Uterus (tissue), 4 donors: Measurements from ENCODE around the gene OR4K14. TPM values are rescaled to one million over a fixed set of nuclear protein-coding genes. Genes with fewer than 3 reads are reported as not detected.
"Not testable (repeated sequence)": the region's sequence is repeated elsewhere in the genome, so short reads cannot be mapped to it uniquely, and the experiment has no call there.

Source experiments
- DNase-seq, 2 donors: peaks; one replicate each; pipeline ENCODE4 v3.0.0-alpha.2; 2019 to 2020
- H3K27ac ChIP-seq, 2 donors: fragments of 200-600 bp; sonication (generic); 1 replicate in 1 of 2; 2 replicates in 1 of 2; pipeline ENCODE4 v1.5.1; 2016 to 2018
- H3K27me3 ChIP-seq, 2 donors: fragments of 200-600 bp; sonication (generic); one replicate each; pipeline ENCODE4 v1.5.1; 2018 to 2019; ENCODE audit warnings: control low read depth in 1 of 2
- H3K36me3 ChIP-seq, 2 donors: fragments of 200-600 bp; sonication (generic); one replicate each; pipeline ENCODE4 v1.5.1; 2019; ENCODE audit warnings: control low read depth in 1 of 2
- H3K4me1 ChIP-seq, 2 donors: fragments of 200-600 bp; sonication (generic); one replicate each; pipeline ENCODE4 v1.5.1; 2018 to 2019; ENCODE audit warnings: control low read depth in 1 of 2
- H3K4me3 ChIP-seq, 2 donors: fragments of 200-600 bp; sonication (generic); 1 replicate in 1 of 2; 2 replicates in 1 of 2; pipeline ENCODE4 v1.5.1; 2018 to 2019; ENCODE audit warnings: mild to moderate bottlenecking in 1 of 2
- H3K9me3 ChIP-seq, 2 donors: fragments of 200-600 bp; sonication (generic); one replicate each; pipeline ENCODE4 v1.5.1; 2019; ENCODE audit warnings: control low read depth in 1 of 2
- CTCF ChIP-seq, 4 experiments: fragments of 200-600 bp in 2 of 4; fragments of 450-650 bp in 2 of 4; sonication (generic) in 2 of 4; IDR thresholded peaks; one replicate each; pipeline ENCODE4 v1.5.1; 2016 to 2019; ENCODE audit warnings: antibody characterized with exemption in 4 of 4, mild to moderate bottlenecking in 2 of 4, moderate library complexity in 1 of 4
- POLR2A ChIP-seq, 2 donors: fragments of 450-650 bp; IDR thresholded peaks; one replicate each; pipeline ENCODE4 v1.6.1; 2016; ENCODE audit warnings: antibody characterized with exemption in 2 of 2, mild to moderate bottlenecking in 1 of 2, moderate library complexity in 1 of 2
- intact Hi-C: fragments of 100-400 bp; cut with DNase I; formaldehyde crosslinking; loops from one replicate; pipeline ENCODE4 v1.15.1; 2023; ENCODE audit warnings: low total_unique reads
- total RNA-seq, 4 donors: library from RNA; depleted of rRNA in 3 of 4; stranded (reverse); fragments of >200 nt in 3 of 4; gene quantifications; one replicate each; pipeline versions ENCODE4 v1.1.0 to v1.2.4, GENCODE V29; 2014 to 2023
- donor health status: DM: yes; HTN: yes; CAD: no.

Gene OR4K14
- total RNA-seq, 4 donors from 2014 or later, result not detected

DNA sequence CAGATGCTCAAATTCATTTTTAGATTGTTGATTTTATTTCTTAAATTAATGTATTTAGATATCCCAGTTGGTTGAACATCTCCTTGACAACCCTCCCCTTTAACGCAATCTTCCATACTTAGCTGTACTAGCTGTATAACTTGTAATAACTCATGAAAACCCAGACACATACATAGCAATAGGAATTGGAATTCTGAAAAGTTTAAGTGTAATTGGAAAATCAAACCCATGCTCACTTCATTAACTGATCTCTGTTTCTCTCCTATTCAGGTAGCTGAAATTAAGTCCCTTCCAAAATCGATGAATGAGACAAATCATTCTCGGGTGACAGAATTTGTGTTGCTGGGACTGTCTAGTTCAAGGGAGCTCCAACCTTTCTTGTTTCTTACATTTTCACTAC lies 43.8 kb downstream of the OR4K14 start, which contains the start of gene OR4K15:
TSS of gene OR4K15 (plus strand) at position 301 of the 400 bp plus-strand sequence. CDS start at position 301, 0 bp downstream.
- no peak for DNase-seq
- TF ChIP-seq POLR2A (IDR thresholded peaks at IDR 0.05), result no peak
- no peak for TF ChIP-seq CTCF (IDR thresholded peaks at IDR 0.05)
- no peaks in the 10 kb centered on the region for H3K9me3 ChIP-seq

GRCh38 chr14:19974844-19975243 lies 44.3 kb downstream of the OR4K14 start:
- intact Hi-C loops, result no loop called here
- Histone ChIP-seq H3K4me3 (no peak overlapping the region), H3K9me3 (no peaks in the 10 kb centered on the region), H3K4me1 (no peaks in the 10 kb centered on the region), H3K36me3 (no peaks in the 10 kb centered on the region), H3K27ac (no peak overlapping the region), H3K27me3 (no peaks in the 10 kb centered on the region)
- no peak for DNase-seq
- TF ChIP-seq CTCF (IDR thresholded peaks at IDR 0.05), result no peak
- TF ChIP-seq POLR2A (IDR thresholded peaks at IDR 0.05), result no peak

More for the DNA sequence above, 43.8 kb downstream of the OR4K14 start, which contains the start of gene OR4K15:
- Histone ChIP-seq H3K4me1 (no peaks in the 10 kb centered on the region), H3K4me3 (no peak within 1 kb of the TSS), H3K27me3 (no peaks in the 10 kb centered on the region), H3K27ac (no peak within 1 kb of the TSS), H3K36me3 (no peaks in the 10 kb centered on the region)
- intact Hi-C loops, result no loop called here

DNA sequence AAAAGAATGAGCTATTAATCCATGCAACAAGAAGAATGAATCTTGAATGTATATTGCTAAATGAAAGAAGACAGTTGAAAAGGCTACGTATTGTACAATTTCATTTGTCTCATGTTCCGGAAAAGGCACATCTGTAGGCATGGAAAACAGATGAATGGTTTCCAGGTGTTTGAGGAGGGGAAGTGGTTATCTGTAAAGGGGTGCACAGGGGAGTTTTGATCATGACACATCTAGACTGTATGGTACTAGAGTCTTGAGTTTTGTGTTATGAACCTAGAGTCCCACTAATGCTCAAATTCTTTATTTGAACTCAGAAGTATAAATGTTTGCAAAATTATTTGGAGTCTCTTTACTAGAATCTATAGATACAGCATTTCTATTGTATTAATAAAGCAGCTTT lies 49.4 kb downstream of the OR4K14 start:
- H3K36me3 ChIP-seq, H3K27ac ChIP-seq, H3K4me3 ChIP-seq, H3K27me3 ChIP-seq, DNase-seq, H3K4me1 ChIP-seq, intact Hi-C loops, H3K9me3 ChIP-seq: not testable (repeated sequence)

Other genes with a start within 250 kb of the OR4K14 start
- gene OR4M1, start 245.8 kb downstream of the OR4K14 start, total RNA-seq, result not detected
- not detected for gene OR4N2, start 215.5 kb downstream of the OR4K14 start, total RNA-seq
- gene OR4K2, start 144.2 kb downstream of the OR4K14 start, total RNA-seq, result not detected
- gene OR4K5, start 98.7 kb downstream of the OR4K14 start, total RNA-seq, result not detected
- not detected for gene OR4K1, start 88.4 kb downstream of the OR4K14 start, total RNA-seq
- not detected for gene OR4K15, start 43.7 kb downstream of the OR4K14 start, total RNA-seq
- gene OR4Q2, start 17.1 kb downstream of the OR4K14 start, total RNA-seq, result not detected
- not detected for gene OR4K13, start 16.7 kb upstream of the OR4K14 start, total RNA-seq
- gene OR4L1, start 40.7 kb upstream of the OR4K14 start, total RNA-seq, result not detected
- gene OR4K17, start 91.4 kb upstream of the OR4K14 start, total RNA-seq, result not detected
- gene OR4N5, start 119.5 kb upstream of the OR4K14 start, total RNA-seq, result not detected
- not detected for gene OR11G2, start 171.6 kb upstream of the OR4K14 start, total RNA-seq
- not detected for gene OR11H6, start 204.4 kb upstream of the OR4K14 start, total RNA-seq
- not detected for gene OR11H7, start 209.7 kb upstream of the OR4K14 start, total RNA-seq
- gene OR11H4, start 220.0 kb upstream of the OR4K14 start, total RNA-seq, result not detected